Right kidney (tissue), 1 donor: Measurements from ENCODE around the gene CDH3.
"Not testable (repeated sequence)": the region's sequence is repeated elsewhere in the genome, so short reads cannot be mapped to it uniquely, and the experiment has no call there.

Experiments
- DNase-seq: peaks from one replicate; pipeline ENCODE4 v3.0.0-alpha.2; 2016

Gene CDH3

DNA sequence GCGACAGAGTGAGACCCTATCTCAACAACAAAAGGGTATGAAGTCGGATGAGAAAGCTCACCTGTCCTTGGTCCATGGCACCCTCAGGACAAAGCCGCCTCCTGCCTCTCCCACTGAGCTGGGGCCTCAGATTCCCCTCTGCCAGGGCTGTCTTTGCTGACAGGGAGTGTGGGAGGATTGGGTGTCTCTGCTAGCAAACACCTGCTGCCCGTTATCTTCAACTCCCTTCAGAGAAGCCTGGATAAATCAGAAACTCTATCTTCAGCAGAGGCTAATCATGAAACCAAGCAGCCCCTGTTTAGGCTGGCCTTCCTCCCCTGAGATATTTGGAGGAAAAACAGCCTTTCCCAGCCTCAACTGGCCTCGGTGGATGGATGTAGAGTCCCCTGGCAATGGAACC, 55.7 kb downstream of the CDH3 start:
- no peak for DNase-seq

DNA sequence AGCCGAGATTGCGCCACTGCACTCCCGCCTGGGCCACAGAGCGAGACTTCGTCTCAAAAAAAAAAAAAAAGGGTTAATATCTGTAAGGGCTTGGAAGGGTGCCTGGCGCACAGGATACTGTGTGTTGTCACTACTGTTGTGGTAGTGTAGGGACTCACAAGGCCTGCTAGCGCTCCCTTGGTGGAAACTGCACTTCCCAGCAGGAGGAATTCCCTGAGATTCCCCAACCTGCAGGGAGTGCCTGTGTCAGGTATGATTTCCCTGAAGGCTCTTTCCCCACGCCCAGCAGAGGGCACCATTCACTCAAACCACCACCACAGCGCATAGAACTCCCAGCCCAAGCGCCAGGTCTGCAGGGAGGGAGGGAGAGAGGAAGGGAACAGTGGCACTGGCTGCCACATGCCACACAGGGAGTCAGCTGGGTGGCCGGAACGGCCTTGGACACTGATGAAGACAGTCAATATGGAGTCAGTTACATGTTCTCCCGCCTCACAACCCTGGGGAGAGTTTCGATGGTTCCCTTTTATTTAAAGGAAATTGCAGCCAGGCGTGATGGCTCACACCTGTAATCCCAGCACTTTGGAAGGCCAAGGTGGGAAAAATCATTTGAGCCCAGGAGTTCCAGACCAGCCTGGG, 59.2 kb downstream of the CDH3 start:
- DNase-seq: peak; percentile 58

DNA sequence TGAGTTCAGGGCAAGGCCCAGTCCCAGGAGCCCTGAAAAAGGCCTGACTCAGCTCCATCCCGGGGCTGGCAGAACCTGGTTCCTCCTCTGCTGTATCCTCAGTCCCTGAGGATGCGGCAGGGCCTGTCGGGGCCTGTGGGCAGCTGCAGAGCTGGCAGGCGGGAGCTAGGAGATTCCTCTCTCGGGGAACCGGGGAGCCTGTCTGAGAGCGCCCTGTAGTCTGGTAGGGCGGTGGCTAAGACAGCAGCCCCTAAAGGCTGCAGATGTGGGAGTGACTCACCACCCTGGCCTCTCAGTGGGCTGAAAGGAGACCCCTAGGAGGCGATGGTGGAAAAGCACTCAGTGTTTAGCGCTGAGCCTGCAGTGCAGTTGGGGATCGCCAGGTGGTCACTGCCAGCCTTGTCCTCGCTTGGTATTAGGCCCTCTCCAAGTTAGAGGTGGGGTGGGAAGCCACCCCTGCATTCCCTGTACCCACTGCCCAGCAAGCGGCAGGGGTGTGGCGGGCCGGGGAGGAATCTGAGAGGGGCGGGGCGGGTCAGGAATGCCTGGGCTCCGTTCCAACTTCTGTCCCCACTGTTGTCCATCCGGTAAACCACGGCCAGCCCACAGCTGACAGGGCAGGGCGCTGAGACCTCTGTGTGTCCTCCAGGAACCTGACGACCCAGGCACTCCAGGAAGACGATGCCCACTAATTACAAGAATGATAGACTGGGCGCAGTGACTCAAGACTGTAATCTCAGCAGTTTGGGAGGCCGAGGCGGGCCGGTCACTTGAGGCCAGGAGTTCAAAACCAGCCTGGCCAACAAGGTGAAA, 62.4 kb downstream of the CDH3 start:
- no peak for DNase-seq

DNA sequence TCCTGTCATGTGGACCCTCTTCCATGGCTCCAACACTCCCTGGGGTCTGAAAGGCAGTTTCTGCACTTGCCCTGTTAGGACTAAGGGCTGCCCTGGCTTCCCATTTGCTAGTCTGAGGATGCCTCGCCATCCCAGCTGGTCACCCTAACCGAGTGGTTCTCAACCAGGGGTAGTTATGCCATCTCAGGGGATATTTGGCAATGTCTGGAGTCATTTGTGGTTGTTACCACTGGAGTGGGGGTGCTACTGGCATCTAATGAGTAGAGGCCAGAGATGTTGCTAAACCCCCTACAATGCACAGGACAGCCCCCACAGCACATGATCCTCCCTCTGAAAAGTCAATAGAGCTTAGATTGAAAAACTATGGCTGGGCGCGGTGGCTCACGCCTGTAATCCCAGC, 65.1 kb downstream of the CDH3 start:
- DNase-seq: no peak

DNA sequence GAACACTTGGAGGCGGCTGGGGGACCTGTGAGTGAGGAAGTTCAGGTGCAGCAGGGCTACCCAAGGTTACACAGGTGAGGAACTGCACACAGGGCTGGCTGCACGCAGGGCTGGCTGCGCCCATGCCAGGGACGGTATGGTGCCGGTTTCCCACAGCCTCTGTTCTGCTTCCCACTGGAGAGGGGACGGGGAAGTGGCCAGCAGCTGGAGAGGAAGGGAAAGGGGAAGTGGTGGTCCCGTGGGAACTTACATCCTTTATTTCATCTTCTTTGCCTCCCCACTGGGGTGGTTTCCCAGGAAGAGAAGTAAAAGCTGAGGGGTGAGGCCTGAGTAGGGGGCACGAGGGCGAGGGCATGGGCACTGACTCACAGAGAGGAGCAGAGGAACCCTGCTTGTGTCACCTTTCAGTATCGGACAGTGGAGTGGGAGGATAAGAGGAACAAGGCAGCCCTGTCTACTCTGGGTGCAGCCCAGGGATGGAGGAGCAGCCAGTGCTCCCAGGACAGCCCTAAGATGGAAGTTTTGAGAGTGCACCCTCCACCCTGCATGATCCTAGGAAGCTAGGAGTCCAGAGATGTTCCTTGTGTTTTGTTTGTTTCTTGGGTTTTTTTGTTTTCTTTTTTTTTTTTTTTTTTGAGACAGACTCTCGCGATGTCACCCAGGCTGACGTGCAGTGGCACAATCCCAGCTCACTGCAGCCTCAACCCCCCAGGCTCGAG, 66.5 kb downstream of the CDH3 start:
- no peak for DNase-seq

DNA sequence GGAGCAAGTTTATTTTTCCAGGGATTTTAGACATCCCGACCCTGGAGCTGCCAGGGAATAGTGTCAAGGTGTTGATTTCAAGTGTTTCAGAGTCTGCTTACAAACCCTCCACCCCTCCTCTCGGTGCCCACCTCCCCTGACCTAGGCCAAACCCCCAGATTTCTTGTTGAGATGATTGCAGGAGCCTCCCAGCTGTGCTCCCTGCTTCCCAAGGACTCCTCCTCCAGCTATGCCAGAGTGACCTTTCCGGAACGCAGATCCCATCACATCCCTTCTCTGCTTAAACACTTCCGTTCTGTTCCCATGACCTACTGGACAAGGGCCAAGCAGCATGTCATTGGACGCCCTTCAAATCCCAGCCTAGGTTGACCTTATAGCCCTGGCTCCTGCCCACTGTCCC, 68.3 kb downstream of the CDH3 start:
- peak; percentile 49 for DNase-seq

DNA sequence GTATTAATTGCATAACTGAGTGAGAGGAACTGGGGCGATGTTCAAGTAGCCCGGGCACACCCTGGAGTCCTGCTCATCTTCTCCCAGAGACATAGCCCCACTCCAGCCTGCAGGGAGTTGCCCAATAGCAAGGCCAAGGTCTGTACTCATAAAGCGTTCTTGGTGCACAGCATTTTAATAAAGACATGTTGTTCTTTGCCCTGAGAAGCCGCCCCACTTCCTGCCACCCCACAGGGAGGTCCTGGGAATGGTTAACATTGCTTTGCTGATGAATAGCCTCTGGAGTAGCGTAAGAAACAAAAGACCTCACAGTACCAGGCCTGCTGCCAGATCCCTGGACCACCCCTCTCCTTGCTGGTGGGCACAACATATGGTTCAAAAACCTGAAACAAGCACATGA, 70.4 kb downstream of the CDH3 start:
- no peak for DNase-seq

DNA sequence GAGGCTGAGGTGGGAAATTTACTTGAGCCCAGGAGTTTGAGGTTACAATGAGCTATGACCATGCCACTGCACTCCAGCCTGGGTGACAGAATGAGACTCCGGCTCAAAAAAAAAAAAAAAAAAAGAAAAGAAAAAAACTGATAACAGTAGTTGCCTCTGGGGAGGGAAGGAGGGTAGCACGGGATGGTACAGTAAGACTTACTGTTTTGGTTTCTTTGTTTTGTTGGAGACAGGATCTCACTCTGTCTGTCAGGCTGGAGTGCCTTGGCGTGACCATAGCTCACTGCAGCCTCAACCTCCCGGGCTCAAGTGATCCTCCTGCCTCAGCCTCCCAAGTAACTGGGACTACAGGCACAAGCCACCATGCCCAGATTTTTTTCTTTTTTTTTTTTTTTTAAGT, 71.4 kb downstream of the CDH3 start:
- DNase-seq: not testable (repeated sequence)

DNA sequence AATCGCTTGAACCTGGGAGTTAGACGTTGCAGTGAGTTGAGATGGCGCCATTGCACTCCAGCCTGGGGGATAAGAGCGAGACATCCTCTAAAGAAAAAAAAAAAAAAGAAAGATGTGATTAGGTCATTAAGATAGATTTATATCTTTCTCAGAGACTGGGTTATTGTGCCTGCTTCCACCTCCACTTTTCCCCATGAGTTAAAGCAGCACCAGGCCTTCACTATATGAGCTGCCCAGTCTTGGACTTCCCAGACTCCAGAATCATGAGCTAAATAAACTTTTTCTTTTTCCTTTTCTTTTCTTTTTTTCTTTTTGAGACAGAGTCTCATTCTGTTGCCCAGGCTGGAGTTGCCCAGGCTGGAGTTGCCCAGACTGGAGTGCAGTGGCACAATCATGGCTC, 72.6 kb downstream of the CDH3 start:
- no peak for DNase-seq

DNA sequence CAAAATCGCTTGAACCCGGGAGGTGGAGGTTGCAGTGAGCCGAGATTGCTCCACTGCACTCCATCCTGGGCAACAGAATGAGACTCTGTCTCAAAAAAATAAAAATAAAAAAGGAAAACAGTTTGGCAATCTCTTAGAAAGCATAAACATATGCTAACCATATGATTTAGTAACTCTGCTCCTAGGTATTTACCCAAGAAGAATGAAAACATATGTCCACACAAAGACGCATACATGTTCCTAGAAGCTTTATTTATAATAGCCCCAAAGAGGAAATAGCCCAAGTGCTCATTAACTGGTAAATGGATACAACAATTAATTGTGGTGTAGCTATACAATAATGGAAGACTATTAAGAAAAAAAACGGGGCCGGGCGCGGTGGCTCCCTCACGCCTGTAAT, 73.5 kb downstream of the CDH3 start:
- DNase-seq: no peak

DNA sequence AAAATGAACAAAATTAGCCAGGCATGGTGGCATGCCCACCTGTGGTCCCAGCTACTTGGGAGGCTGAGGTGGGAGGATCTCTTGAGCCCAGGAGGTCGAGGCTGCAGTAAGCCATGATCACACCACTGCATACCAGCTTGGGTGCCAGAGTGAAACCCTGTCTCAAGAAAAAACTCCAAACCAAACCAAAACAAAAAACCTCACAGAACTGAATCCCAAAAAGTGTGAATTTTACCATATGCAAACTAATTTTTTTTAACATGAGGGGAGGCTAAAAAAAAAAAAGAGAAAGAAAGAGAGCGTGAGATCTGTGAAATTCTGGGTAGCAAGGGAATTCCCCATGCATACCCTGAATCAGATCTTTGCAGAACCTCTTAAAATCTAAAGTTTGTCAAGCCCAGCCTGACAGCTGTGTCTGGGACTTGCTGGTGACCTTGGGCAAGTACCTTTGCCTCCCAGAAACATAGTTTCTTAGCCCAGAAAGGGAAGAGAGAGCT, 74.9 kb downstream of the CDH3 start:
- DNase-seq: no peak

DNA sequence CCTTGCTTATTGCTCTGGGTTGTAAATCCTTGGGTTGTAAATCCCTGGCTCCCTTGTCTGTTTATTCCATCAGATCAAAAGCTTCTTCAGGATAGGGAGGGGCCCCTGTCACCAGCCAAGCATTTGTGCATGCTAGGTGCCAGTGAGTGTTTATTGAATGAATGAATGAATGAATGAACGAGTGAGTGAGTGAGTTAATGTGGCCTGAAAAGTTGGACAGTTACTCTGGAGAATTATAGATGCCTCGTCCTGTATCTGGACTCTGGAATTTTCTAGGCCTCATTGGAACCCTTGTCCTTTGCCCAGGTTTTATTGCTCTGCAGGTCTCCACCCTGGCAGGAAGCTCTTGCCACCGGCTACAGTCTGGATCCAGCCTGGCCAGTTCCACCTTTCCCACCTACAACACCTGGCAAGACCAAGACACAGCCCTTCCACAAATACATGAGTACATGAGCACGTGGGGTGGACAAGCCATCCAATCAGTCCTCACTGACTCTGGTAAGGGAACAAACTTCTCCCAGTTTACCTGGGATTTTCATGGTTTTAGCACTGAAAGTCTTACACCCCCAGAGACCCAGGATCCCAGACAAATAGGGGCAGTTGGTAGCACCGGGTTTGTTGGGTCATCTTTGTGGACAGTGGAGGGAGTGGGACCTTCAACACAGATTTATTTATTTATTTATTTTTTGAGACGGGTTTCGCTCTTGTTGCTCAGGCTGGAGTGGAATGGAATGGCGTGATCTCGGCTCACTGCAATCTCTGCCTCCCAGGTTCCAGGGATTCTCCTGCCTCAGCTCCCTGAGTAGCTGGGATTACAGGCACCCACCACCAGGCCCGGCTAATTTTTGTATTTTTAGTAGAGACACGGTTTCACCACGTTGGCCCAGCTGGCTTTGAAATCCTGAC, 77.3 kb downstream of the CDH3 start:
- no peak for DNase-seq

DNA sequence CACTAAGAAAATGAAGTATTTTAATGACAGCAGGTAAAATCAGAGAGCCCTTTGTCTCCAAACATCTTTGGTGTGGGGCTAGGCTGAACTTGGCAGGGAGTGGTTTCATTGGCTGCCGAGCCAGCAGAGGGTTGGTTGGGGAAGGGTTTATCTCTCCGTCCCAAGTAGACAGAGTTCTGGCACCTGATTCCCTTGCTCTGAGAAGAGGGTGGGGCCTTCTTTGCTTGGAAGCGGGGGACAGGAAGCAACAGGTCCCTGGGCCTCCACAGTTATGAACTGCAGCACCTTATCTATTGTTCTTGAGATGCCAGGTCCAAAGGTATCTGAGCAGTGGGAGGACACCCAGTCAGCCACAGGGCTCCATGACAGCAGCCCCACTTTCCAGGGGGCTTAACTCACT, 79.7 kb downstream of the CDH3 start:
- DNase-seq: no peak

DNA sequence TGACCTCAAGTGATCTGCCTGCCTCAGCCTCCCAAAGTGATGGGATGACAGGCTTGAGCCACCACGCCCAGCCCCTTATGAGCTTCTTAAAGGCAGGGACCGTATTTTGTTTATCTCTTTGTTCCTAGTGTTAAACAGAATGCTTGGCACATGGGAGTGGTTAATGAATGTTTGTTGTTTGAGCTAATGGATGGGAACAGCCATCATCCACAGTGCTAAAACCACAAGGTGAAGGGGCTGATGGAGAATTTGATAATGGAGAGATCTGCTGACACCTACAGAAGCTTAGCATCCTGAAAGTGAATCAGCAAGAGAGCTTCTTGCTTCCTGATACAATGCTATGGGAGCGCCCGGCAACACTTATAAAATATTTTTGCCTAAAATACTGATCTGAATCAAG, 83.4 kb downstream of the CDH3 start:
- no peak for DNase-seq

DNA sequence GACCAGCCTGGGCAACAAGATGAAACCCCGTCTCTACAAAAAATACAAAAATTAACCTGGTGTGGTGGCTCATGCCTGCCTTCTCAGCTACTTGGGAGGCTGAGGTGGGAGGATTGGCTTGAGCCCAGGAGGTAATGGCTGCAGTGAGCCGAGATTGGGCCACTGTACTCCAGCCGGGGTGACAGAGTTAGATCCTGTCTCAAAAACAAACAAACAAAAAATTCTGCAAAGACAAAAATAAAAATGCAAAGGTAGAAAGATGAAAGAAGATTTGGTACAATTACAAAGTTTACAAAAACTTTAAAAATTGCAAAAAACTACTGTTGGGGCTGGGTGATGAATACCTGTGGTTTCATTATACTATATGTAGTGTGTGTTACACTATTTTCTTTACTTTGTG, 86.5 kb downstream of the CDH3 start:
- no peak for DNase-seq

DNA sequence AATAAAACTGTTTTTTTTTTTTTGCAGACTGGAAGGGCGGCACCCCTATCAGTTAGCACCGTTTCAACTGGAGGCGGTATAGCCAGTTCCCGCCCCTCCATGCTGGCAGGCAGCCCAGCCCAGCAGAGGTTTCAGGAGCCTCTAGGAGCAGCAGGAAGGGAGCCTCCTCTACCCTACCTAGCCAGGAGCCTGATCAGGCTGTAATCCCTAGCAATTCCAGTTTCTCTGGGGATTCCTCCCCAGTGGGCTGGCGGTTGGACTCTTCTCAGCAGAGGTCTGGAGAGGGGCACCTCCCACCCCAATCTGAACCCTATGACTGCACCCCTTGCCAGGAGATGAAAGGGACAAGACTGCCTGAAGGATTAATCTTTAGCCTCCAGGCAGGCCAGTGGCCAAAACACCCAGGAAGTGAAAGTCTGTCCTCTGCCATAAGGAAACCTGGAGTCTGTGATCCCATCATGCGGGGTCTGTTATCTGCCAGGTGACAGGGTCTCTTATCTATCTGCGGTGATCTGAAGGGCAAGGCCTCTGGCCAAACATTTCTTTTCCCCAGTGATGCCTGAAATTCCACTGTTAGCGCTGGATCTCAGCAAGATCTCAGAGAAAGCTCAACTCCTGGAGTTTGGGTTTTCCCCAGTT, 87.1 kb downstream of the CDH3 start:
- no peak for DNase-seq

DNA sequence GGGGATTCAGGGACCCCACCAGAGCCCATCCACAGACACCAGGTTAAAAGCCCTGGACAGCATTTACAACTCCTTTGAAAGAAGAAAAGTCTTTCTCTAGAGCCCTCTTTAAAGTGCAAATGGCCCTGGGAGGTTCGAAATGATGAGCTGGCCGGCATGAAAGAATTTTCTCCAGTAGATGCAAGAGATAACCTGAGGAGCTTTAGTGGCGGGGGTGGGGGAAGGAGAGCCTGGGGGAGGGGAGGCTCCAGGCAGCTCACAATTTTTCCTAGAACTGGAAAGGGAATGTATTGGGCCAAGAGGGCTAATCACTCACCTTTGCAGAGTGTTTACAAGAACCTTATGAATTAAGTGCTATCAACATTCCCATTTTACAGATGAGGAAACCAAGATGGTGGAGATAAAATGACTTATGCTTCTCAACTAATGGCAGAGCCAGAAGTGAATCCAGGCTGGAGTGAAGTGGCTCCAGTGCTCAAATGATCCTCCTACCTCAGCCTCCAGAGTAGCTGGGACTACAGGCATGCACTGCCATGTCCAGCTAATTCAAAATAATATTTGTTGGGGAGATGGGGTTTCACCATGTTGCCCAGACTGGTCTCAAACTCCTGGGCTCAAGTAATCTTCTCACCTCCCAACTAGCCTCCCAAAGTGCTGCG, 87.8 kb downstream of the CDH3 start:
- no peak for DNase-seq

DNA sequence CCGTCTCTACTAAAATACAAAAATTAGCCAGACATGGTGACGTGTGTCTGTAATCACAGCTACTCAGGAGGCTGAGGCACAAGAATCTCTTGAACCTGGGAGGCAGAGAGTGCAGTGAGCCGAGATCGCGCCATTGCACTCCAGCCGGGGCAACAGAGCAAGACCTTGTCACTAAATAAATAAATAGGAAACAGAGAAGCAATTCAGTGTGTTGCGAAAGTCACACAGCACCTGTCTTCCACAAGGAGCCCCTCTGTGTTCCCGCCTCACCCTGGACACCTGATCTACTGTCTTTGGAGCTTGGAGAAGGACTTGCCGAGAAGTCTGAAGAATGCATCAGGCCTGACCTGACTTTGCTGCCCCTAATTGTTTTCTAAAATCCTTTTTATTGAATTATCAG, 88.5 kb downstream of the CDH3 start:
- DNase-seq: no peak

DNA sequence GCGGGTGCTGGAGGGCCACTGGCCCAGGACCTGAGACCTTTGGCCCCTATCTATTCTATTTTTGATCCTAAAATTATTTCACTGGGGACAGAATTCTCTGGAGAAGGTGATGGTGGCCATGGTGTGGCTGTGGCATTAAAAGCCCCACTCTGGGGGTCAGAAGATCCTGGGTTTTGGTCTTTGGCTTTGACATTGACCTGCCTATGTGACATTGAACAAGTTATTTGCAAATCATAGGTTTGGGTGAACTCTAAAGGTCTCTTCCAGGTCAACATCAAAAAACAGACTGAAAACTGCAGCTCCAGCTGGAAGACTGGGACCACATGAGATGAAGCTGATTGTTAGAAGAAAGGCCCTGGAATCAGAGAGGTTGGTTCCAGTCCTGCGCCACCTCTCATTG, 89.7 kb downstream of the CDH3 start:
- no peak for DNase-seq

DNA sequence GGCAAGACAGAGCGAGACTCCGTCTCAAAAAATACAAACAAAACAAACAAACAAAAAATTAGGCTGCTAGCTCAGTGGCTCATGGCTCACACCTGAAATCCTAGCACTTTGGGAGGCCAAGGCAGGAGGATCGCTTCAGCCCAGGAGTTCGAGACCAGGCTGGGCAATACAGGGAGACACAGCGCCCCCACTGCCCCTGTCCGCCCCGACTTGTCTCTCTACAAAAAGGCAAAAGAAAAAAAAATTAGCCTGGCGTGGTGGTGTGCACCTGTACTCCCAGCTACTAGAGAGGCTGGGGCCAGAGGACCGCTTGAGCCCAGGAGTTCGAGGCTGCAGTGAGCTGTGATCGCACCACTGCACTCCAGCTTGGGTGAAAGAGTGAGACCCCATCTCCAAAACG, 91.5 kb downstream of the CDH3 start:
- DNase-seq: no peak

DNA sequence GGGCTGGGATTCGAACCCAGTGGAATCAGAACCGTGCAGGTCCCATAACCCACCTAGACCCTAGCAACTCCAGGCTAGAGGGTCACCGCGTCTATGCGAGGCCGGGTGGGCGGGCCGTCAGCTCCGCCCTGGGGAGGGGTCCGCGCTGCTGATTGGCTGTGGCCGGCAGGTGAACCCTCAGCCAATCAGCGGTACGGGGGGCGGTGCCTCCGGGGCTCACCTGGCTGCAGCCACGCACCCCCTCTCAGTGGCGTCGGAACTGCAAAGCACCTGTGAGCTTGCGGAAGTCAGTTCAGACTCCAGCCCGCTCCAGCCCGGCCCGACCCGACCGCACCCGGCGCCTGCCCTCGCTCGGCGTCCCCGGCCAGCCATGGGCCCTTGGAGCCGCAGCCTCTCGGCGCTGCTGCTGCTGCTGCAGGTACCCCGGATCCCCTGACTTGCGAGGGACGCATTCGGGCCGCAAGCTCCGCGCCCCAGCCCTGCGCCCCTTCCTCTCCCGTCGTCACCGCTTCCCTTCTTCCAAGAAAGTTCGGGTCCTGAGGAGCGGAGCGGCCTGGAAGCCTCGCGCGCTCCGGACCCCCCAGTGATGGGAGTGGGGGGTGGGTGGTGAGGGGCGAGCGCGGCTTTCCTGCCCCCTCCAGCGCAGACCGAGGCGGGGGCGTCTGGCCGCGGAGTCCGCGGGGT, 92.1 kb downstream of the CDH3 start, which contains the start of gene CDH1:
Gene CDH1, plus strand, starts transcription at position 247 of the 684 bp plus-strand sequence. Its CDS starts 124 bp downstream, at position 371.
- DNase-seq: peak; percentile 73
